ENCODE results near the gene MAX. TPM values are rescaled to one million over a fixed set of nuclear protein-coding genes. Genes with fewer than 3 reads are reported as not detected.

Gene MAX
- total RNA-seq, 3 donors from 2014 or later = 129 to 153 (median 147) TPM

DNA sequence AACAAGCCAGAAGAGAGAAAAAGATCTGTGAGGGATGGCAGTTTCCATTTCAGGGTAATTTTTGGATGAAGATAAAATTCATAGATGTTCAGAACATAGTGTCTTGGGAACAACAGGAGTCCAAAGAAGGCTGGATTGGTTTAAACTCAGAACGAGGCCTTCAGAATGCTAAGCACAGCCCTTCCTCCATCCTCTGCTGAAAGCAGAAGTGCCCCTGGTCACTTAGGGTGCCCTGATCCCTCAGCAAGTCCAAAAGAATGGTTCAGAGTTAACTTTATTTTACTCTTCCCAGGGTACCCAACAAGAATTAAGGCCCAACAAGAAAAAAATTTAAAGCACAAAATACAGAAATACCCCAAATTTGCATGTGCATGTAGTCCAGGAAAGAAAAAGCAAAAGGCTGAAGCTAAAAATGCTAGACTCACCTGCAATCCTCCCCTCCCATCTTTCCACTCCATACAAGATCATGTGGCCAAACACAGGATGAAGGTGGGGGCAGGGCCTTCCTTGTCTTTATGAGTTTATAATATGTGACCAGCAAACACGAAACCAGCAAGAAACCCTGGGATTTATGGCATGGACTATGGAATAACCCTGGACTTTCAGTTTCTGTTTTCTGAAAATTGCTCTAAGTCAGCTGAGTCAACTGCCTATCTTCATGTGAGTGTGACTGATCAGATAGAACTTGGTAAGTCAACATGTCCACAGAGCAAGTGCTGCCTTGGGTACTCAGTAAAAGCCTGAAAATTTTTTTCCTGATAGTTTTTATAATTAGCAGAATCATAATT, 21.2 kb downstream of the MAX start:
- TF ChIP-seq, protein P1, sequence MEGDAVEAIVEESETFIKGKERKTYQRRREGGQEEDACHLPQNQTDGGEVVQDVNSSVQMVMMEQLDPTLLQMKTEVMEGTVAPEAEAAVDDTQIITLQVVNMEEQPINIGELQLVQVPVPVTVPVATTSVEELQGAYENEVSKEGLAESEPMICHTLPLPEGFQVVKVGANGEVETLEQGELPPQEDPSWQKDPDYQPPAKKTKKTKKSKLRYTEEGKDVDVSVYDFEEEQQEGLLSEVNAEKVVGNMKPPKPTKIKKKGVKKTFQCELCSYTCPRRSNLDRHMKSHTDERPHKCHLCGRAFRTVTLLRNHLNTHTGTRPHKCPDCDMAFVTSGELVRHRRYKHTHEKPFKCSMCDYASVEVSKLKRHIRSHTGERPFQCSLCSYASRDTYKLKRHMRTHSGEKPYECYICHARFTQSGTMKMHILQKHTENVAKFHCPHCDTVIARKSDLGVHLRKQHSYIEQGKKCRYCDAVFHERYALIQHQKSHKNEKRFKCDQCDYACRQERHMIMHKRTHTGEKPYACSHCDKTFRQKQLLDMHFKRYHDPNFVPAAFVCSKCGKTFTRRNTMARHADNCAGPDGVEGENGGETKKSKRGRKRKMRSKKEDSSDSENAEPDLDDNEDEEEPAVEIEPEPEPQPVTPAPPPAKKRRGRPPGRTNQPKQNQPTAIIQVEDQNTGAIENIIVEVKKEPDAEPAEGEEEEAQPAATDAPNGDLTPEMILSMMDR (IDR thresholded peaks at IDR 0.05) = no peak
- Histone ChIP-seq H3K4me3 (no peak overlapping the region), H3K36me3 (ENCODE audit: low read depth) (no peaks in the 10 kb centered on the region), H3K9me3 (no peaks in the 10 kb centered on the region), H3K4me1 (ENCODE audit: low read depth) (peaks cover 26% of the 10 kb centered on the region)
- ATAC-seq = peak; percentile 98
- intact Hi-C loops (cut with DNase I, micrococcal nuclease) = no loop called here
- DNase-seq = peak; percentile 74 to 97 (median 75)

DNA sequence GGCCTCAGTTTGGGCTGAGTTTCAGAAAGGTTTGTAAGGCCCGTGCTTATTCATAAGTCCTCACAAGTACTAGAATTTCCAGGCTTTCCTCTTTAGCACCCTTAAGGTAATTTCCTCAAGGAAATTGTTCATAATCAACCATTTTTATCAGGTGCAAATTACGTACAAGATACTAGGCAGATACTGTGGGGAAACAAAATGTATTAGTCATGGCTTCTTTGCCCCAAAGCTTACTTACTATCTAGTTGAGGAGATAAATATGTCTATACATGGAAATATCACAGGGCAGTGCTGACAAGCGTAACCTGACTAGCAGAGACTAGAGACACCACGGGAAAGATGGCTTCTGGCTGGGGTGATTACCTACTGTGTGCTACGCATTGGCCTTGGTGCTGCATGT, 22.5 kb downstream of the MAX start:
- H3K4me3 ChIP-seq = no peak overlapping the region
- TF ChIP-seq, protein P1 (IDR thresholded peaks at IDR 0.05) = no peak
- ATAC-seq = no peak
- peaks cover 28% of the 10 kb centered on the region for H3K4me1 ChIP-seq (ENCODE audit: low read depth)
- no peak for DNase-seq
- no peaks in the 10 kb centered on the region for H3K36me3 ChIP-seq (ENCODE audit: low read depth)
- no peaks in the 10 kb centered on the region for H3K9me3 ChIP-seq
- intact Hi-C loops (cut with DNase I, micrococcal nuclease) = no loop called here

DNA sequence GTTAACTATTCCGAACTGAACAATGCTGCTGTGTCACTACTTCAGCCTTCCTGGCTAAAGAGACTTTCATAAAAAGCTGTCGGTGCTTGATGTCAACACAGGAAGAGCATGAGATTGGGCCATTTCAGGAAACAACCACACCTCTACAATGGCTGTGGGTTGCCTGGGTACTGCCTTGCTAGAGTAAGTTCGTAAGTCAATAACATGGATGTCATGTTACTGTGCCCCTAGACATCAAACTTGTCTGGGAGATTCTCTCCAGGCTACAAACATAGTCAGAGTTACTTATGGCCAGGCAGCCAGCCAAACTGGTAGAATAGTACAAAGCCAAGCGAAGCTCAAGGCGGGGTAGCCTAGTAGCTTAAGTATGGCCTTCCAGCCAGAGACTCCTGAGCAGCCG, 23.1 kb downstream of the MAX start:
- no peak for ATAC-seq
- DNase-seq = no peak
- intact Hi-C loops (cut with DNase I, micrococcal nuclease) = no loop called here
- Histone ChIP-seq H3K4me3 (no peak overlapping the region), H3K4me1 (ENCODE audit: low read depth) (peaks cover 31% of the 10 kb centered on the region), H3K9me3 (no peaks in the 10 kb centered on the region), H3K36me3 (ENCODE audit: low read depth) (no peaks in the 10 kb centered on the region)
- TF ChIP-seq, protein P1 (IDR thresholded peaks at IDR 0.05) = no peak

DNA sequence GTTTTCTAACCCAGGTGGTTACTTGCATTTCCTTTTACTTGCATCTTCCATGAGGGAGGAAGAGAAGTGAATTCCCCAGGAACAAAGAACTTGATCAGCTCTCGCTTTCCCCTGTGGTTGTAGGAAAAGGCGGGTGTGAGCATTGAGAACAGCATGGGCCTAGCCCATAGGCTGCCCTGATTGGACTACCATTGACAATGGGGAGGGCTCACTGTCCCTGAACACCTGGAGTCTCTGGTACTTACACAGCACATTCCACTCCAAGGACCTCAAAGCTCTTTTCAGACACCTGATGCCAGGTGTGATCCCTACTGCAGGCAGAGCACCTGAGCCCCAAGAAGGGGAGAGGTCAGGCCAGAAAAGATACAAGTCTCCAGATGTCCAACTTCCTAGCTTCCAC, 25.0 kb downstream of the MAX start:
- H3K4me1 ChIP-seq (ENCODE audit: low read depth) = peaks cover 43% of the 10 kb centered on the region
- intact Hi-C loops (cut with DNase I, micrococcal nuclease) = no loop called here
- TF ChIP-seq, protein P1 (IDR thresholded peaks at IDR 0.05) = no peak
- H3K36me3 ChIP-seq (ENCODE audit: low read depth) = no peaks in the 10 kb centered on the region
- no peak for ATAC-seq
- no peak overlapping the region for H3K4me3 ChIP-seq
- H3K9me3 ChIP-seq = no peaks in the 10 kb centered on the region
- no peak for DNase-seq

DNA sequence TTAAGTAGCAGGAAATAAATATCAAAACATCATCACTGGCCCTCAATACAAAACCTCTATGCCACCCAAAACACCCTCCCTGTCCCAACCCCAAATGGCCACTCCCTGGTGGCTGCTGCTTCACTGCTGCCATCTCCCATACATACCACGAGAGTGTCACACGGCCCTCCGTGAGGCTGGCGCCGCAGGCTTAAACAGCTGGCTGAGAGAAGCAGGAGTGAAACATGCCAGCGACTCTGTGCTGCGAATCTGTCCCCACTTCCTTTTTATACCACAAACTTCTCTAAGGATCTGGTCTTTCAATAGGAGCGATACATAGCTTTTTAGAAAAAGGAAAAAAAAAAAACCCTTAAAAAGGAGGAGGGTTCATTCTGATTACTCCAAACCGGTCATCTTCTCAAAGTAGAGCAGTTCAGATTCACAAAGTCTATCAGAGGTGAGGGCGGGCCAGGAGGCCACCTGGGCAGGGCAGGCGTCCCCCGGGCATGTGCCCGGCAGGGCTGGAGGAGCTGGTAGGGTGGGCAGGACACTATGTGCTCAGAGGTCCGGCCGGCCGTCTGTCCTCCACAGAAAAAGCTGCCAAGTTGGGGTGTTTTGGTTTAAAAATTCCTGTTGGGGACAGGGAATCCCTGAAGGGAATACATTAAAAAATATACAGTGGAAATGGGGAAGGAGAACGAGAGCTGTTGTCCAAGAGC, 26.5 kb downstream of the MAX start:
- Histone ChIP-seq H3K9me3 (no peaks in the 10 kb centered on the region), H3K36me3 (ENCODE audit: low read depth) (no peaks in the 10 kb centered on the region), H3K4me1 (ENCODE audit: low read depth) (peaks cover 42% of the 10 kb centered on the region), H3K4me3 (no peak overlapping the region)
- intact Hi-C loops (cut with DNase I, micrococcal nuclease) = no loop called here
- TF ChIP-seq, protein P1 (IDR thresholded peaks at IDR 0.05) = no peak
- ATAC-seq = no peak
- DNase-seq = no peak
